HL-60/S4 treated with retinoic acid at 250 ng/mL for 4 days and 3 days (cell line): Measurements from ENCODE around the gene MAPK1.
"Not testable (repeated sequence)": the region's sequence is repeated elsewhere in the genome, so short reads cannot be mapped to it uniquely, and the experiment has no call there.

Source experiments
- in situ Hi-C: fragments of 300-500 bp; cut with MboI; formaldehyde crosslinking; loops from 2 replicates; pipeline ENCODE4 v1.7.0; 2022; ENCODE audit warnings: low sequenced_read_pairs

Gene MAPK1

GRCh38 chr22:21849489-21849888 lies 18.0 kb downstream of the MAPK1 start:
- in situ Hi-C loops, result no loop called here

DNA sequence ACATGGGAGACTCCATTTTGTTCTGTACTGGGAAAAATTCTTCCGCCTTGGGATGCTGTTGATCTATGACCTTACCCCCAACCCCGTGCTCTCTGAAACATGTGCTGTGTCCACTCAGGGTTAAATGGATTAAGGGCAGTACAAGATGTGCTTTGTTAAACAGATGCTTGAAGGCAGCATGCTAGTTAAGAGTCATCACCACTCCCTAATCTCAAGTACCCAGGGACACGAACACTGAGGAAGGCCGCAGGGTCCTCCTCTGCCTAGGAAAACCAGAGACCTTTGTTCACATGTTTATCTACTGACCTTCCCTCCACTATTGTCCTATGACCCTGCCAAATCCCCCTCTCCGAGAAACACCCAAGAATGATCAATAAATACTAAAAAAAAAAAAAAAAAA lies 19.4 kb downstream of the MAPK1 start:
- in situ Hi-C loops, result not testable (repeated sequence)

- in situ Hi-C loops, result no loop called here
These were observed 21.6 kb downstream of the MAPK1 start for GRCh38 chr22:21845558-21846453.

DNA sequence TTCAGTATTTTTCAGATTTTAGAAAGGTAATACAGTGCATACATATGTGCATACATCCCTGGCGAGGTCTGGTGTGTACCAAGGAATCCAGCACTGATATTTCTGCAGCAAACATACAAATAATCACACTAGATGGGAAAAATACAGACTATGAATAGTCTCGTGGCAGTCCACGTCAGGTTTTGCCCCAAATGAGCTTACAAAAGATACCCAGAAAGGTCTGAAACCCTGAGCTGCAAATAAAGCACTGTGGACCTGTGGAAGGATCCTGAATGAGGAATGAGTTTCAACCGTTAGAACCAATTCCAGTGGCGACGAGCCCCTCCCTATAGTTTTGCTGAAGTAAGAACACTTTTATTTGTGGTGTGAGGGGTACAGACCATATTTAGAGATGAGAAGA lies 24.5 kb downstream of the MAPK1 start:
- in situ Hi-C loops, result no loop called here

- in situ Hi-C loops, result no loop called here
These were observed 26.0 kb downstream of the MAPK1 start for GRCh38 chr22:21841422-21841821.

DNA sequence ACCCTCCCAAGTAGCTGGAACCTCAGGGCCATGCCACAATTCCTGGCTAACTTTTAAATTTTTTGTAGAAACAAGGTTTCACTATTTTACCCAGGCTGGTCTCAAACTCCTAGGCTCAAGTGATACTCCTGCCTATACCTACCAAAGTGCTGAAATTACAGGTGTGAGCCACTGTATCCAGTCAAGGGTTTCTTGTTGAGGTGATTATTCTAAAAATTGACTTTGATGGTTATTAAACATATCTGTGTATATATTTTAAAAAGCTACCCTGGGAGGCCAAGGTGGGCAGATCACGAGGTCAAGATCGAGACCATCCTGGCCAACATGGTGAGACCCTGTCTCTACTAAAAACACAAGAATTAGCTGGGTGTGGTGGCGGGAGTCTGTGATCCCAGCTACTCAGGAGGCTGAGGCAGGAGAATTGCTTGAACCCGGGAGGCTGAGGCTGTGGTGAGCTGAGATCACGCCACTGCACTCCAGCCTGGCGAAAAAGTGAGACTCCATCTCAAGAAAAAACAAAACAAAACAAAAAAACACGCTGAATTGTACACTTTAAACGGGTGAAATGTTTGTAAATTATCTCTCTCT lies 27.1 kb downstream of the MAPK1 start:
- in situ Hi-C loops, result no loop called here

DNA sequence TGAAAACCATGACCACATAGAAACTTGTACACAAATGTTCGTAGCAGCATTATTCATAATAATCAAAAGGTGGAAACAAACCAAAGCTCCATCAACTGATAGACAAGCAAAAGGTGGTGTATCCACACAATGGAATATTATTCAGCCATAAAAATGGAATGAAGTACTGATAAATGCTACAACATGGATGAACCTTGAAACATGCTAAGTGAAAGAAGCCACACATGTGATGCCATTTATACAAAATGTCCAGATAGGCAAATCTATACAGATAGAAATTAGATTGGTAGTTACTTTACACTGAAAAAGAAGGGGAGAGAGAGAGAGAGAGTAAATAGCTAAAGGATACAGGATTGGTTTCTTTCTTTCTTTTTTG lies 27.7 kb downstream of the MAPK1 start:
- in situ Hi-C loops, result no loop called here

DNA sequence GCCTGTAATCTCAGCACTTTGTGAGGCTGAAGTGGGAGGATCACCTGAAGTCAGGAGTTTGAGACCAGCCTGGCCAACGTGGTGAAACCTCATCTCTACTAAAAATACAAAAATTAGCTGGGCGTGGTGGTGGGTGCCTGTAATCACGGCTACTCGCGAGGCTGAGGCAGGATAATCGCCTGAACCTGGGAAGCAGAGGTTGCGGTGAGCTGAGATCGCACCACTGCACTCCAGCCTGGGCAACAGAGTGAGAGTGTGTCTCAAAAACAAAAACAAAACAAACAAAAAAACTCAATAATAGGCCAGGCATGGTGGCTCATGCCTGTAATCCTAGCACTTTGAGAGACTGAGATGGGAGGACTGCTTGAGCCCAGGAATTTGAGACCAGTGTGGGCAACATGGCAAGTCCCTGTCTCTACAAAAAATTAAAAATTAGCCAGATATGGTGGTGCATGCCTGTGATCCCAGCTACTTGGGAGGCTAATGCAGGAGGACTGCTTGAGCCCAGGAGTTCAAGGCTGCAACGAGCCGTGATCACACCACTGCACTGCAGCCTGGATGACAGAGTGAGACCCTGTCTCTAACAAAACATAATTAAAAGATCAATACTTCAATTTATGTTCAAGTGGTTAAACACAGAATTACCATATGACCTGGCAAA lies 28.2 kb downstream of the MAPK1 start:
- in situ Hi-C loops, result not testable (repeated sequence)

DNA sequence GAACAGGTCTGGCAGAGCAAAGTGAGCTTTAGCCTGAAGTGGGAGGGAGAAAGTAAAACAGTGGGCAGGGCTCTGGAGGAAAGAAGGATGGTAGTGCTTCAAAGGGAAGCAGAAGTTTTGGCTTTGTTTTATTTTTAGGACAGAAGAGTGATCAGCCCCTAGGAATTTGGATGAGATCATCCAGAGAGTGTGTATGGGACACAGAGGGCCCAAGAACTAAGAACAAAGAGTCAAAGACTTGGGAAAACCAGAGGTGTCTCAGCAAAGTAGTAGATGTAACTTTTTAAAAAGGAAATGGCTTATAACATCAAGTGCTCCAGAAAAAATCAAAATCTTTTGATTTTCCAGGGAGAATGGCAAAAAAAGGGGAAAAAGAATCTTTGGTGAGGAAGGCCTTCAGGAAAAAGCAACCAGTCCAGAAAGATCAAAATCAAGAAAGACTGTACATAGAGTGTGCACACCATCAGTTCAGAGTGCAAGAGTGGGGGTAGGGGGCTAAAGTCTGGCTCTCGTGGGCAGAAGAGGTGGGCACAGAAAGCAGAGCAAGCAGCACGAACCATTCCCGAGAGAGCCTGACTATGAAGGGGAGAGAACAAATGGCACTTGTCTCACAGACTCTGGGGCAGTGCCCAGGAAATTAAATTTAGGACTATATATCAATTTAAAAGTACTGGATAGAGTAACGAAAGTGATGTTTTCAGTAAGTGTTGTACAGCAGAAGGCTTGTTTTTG lies 30.0 kb downstream of the MAPK1 start:
- in situ Hi-C loops, result no loop called here

GRCh38 chr22:21836486-21836885 lies 31.0 kb downstream of the MAPK1 start:
- in situ Hi-C loops, result not testable (repeated sequence)

GRCh38 chr22:21835378-21835777 lies 32.1 kb downstream of the MAPK1 start:
- in situ Hi-C loops, result no loop called here

GRCh38 chr22:21834869-21835268 lies 32.6 kb downstream of the MAPK1 start:
- in situ Hi-C loops, result no loop called here

DNA sequence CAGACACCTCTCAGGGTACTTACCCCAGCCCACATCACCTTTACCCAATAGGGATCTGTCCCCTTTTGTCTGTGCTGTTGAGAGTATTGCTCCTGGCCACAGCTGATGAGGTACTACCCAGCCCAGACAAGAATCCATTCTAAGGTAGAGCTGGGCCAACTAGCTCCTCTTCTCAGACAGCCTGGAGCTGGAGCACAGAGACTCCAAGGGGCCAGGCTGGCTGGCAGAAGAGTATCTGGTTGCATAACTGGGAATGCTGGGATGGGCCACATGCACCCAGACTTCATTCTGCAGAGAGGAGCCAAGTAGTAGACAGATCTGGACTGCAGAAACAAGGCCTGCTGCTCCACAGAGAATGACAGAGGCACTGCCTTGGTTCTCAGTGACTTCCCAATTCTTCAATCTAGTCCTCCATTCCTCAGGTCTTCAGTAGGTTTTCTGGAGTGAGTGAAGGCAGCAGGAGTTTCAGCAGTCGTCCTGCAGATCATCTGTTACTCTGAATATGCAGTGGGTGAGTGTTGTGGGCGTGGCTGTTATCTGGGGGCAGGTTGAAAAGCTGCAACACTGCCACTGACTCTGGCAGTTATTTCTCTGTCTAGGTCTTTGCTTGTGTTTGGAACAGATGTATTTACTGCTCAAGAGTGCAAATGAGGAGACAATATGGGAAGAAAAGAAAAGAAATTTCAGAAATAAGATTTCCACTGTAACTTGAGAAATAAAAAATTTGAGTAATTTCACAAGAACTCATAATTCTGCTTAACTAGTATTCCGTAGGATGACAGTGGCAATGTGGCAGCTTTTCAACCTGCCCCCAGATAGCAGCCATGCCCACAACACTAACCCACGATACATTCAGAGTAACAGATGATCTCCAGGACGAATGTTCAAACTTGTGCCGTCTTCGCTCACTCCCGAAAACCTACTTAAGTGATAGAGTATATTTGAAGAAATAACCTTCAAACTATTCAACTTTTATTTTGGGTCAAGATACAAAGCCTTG lies 34.9 kb downstream of the MAPK1 start:
- in situ Hi-C loops, result no loop called here

GRCh38 chr22:21829523-21829922 lies 37.9 kb downstream of the MAPK1 start:
- in situ Hi-C loops, result no loop called here

- in situ Hi-C loops, result no loop called here
These were observed 39.2 kb downstream of the MAPK1 start for GRCh38 chr22:21828268-21828638.

DNA sequence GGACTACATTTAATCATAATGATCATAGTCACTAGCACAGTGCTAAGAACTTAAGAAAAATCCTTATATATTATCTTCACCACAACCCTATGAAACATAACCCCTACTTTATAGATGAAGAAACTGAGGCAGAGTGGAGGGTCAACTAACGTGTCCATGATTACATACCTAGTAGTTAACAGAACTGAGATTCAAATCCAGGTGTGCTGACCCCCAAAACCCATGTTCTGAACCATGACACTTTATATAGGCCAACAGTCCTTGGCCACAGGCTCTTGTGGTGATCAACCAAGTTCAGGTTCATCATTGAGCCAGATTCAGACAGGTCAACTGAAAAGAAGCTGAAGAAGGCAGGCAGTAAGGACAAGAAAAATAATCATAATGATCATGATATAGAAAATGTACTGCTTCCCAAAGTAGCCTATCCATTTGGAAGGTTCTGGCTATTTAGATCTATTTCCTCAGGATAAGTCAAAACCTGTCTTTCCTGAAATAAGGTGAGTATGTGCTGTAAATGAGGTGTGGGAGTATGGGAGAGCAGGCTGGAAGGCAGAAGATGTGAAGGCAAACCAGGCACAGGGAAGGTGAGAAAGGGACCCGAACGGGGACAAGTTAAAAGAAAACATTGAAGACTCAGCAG lies 39.7 kb downstream of the MAPK1 start:
- in situ Hi-C loops, result no loop called here

GRCh38 chr22:21826204-21826603 lies 41.2 kb downstream of the MAPK1 start:
- in situ Hi-C loops, result no loop called here

- in situ Hi-C loops, result not testable (repeated sequence)
These were observed 42.5 kb downstream of the MAPK1 start for GRCh38 chr22:21824962-21825361.

DNA sequence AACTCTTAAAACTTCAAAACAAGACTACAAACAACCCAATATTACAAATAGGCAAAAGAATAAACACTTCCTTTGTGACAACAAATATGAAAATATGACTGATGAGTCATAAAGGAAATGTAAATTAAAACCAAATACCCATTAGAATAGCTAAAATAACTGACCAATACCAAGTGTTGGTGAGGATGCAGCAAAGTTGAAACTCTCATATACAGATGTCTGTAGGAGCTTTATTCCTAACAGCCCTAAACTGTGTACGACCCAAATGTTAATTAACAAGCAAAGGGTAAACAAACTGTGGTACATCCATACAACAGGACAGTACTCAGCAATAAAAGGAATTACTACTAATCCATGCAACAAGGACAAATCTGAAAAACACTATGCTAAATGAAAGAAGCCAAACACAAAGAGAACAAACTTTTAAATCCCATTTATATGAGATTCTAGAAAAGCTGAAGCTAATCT lies 43.0 kb downstream of the MAPK1 start:
- in situ Hi-C loops, result no loop called here
